Endothelial cell of umbilical vein (primary cell): ENCODE measurements around the gene DNAH3.

Experiments used
- CTCF ChIP-seq, 2 donors: IDR thresholded peaks; 1 replicate in 1 of 2; 2 replicates in 1 of 2; pipeline ENCODE4 v1.5.1; 2011; ENCODE audit warnings: low read length in 2 of 2, mild to moderate bottlenecking in 2 of 2, moderate library complexity in 2 of 2, control low read depth in 1 of 2, inconsistent platforms in 1 of 2, low read depth in 1 of 2; ENCODE audit not compliant: insufficient read depth in 1 of 2; ENCODE audit errors: extremely low read depth in 1 of 2
- EZH2 ChIP-seq: IDR thresholded peaks from 2 replicates; pipeline ENCODE4 v1.6.1; 2012; ENCODE audit warnings: borderline replicate concordance, low read depth, mild to moderate bottlenecking, moderate library complexity, low read length, inconsistent platforms; ENCODE audit not compliant: severe bottlenecking
- MYC ChIP-seq: IDR thresholded peaks from one replicate; pipeline ENCODE4 v1.6.1; 2011; ENCODE audit warnings: mild to moderate bottlenecking, low read depth, low read length
- POLR2A ChIP-seq: IDR thresholded peaks from 2 replicates; pipeline ENCODE4 v1.6.1; 2012; ENCODE audit warnings: low read depth, mild to moderate bottlenecking, control low read depth, low read length

GRCh38 chr16:20897253-20897897, 253.3 kb downstream of the DNAH3 start:
- no peak for TF ChIP-seq CTCF (IDR thresholded peaks at IDR 0.05; ENCODE audit: extremely low read depth in 1 of 2, insufficient read depth in 1 of 2, low read depth in 1 of 2, low read length in 2 of 2)
- peak; percentile 52 for TF ChIP-seq POLR2A
- no peak for TF ChIP-seq MYC
- TF ChIP-seq EZH2, result no peak
